GM21381 (cell line): ENCODE results near the gene ZNF438.

Experiments
- ATAC-seq: cut with Tn5 transposase; IDR thresholded peaks from one replicate; pipeline ENCODE4 v1.9.1; 2021; ENCODE audit warnings: mild to moderate bottlenecking, moderate library complexity; ENCODE audit not compliant: unreplicated experiment

The ZNF438 gene

DNA sequence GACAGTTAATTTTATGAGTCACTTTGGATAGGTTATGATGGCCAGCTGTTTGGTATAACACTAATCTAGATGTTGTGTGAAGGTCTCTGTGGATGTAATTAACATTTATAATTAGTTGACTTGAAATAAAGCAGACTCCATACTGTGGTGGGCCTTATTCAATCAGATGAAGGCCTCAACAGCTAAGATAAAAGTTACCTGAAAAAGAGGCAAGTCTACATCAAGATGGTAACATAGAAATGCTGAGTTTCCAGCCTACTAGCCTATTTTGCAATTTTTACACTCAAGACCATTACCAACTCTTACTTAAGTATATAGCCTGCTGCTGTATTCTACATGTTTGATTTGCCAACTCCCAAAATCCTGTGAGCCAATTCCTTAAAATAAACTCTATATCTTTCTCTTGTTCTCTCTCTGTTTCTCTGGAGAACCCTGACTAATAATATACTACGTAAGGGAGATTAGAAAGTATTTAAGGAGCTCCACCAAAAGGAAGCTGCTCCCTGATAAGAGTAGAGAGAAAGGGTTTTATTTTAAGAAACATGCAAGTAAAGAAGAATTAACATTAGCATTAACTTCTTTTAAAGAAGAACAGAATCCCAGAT is 42.7 kb downstream of the ZNF438 start:
- no peak for ATAC-seq

GRCh38 chr10:30987463-30987862 is 44.2 kb downstream of the ZNF438 start:
- no peak for ATAC-seq

DNA sequence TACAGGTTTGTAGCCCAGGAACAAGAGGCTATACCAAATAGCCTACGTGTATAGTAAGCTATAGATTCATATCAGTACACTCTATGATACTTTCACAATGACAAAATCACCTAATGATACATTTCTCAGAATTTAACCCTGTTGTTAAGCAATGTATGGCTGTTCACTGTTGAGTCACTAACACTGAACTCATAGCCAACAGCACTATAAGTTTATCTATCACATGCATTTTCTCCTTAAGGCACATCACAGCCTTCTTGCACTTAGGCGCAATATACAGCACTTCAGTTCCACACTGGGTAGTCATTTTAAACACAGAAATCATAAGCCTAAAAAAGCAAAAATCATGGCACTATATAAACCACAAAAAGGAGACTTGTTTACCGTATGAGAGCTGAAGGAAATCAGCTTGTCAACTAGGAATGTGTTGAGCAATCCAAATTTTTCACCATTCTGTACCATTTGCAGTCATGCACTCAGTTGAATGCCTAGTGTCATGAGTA is 45.6 kb downstream of the ZNF438 start:
- ATAC-seq: no peak

DNA sequence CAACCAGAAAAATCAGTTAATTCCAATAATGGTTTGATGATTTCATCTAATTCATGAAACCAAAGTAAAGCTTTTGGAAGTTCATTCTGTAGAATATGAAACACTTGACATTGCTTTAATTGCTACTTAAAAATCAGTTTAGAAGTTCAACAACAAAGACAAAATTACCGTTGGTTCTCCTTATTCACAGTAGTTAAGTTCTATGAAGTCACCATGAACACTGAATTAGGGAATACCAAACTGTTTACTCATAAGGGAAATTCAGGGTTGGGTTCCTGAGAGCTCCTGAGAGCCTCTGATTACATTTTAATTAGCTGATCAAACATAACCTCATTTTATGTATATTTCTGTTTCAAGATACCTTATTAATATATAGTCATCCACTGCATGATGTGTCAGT is 46.2 kb downstream of the ZNF438 start:
- no peak for ATAC-seq

- ATAC-seq: no peak
Measured at GRCh38 chr10:30984563-30985328, 46.9 kb downstream of the ZNF438 start.

DNA sequence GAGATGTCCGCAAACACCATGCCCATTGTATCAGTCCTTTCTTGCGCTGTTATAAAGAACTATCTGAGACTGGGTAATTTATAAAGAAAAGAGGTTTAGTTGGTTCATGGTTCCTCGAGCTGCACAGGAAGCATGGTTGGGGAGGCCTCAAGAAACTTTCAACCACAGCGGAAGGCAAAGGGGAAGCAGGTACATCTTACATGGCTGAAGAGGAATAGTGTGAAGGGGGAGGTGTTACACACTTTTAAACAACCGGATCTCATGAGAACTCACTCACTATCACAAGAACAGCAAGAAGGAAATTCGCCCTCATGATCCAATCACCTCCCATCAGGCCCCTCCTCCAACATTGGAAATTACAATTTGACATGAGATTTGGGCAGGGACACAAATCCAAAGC is 48.5 kb downstream of the ZNF438 start:
- peak; percentile 62 for ATAC-seq

DNA sequence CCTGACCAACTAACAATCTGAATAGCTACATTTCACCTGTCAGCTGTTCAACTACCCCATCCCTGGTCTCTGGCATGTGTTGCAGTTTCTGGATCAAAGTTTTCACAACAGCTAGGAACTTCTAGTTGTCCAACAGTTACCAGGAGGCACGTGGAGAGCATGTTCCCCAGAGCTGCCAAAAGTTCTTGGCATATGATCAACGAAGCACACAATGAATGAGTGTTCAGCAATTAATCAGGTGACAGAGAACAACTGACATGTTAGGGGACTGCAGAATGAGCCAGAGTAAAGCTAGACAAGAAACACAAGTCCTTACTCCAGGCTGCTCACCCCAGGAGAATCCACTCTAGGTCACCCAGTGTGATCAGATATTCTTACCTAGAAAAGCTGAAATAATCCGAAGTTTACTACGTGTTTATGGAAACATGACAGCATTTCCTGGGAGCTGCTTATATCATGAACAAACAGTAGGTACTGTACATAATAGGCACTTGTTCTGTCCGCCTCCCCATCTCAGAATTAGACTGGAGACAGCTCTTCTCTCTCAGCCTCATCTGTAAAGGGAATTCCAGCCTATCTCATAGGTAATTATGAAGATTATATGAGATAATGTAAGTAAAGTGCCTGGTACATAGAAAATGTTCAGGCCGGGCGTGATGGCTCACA is 50.6 kb downstream of the ZNF438 start:
- no peak for ATAC-seq

- no peak for ATAC-seq
Measured at GRCh38 chr10:30979956-30980355, 51.7 kb downstream of the ZNF438 start.

GRCh38 chr10:30978843-30979242 is 52.8 kb downstream of the ZNF438 start:
- ATAC-seq: no peak

DNA sequence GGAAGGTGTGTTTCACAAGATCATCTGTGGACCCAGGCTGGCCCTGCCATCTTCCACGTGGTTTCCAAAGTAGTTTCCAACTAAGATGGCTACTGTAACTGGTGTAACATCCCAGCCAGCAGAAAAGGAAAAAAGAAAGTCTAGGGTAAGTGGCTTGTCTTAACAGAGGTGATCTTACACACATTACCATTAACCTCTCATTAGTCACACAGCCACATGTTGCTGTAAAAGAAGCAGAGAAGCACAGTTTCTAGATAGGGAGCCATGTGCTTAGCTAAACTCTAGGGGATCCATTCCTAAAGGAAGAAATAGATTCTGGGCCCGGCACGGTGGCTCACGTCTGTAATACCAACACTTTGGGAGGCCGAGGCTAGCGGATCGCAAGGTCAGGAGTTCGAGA is 54.3 kb downstream of the ZNF438 start:
- no peak for ATAC-seq

GRCh38 chr10:30974773-30975415 is 56.8 kb downstream of the ZNF438 start:
- no peak for ATAC-seq

- no peak for ATAC-seq
Measured at GRCh38 chr10:30974355-30974754, 57.3 kb downstream of the ZNF438 start.

DNA sequence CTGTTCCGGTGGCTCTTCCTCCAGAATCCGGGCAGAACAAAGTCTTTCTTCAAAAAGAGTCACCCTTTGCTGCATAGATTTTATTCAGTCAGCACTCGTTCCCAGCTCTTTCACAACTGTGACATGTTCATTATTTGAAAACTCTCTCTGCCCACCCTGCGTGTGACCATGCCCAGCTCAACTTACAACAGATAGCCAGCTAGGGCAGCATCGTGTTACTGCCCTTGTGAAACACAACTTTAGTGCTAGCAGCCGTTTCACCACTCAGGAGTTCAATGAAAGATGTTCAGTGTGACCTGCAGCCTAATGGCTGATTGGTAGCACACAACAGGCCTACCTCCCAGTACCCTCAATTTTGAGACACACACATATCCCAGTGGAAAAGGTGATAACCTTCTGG is 57.9 kb downstream of the ZNF438 start:
- ATAC-seq: no peak

DNA sequence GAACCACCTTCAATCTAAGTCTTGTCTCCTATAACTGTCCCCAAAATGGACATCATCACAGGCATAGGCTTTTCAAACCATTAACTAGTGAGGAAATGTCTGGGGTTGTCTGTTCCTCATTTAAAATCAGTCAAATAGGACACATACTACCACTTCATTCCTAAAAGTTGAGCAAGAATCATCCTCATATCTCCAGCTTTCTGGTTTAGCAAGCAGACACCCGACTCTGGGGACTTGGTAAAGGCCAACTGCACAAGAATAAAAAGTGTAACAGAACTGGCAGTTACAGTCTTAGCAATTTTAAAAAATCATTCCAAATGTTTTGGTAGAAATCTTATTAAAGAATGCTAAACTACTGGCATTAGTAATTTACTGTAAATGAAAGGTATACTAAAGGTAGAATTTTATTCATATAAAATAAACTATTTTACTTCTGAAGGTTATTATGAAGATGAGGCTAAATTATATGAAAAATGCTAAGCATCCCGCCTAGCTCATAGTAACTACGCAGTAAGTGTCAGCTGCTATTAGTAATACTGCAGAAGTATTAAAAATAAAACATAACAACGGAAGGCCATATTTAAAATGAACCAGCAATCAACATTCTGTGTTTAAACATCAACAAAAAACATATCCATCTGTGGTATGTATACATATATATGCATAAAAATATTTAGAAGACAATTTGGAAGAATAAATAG is 60.8 kb downstream of the ZNF438 start:
- ATAC-seq: no peak

GRCh38 chr10:30968711-30969110 is 63.0 kb downstream of the ZNF438 start:
- ATAC-seq: no peak

GRCh38 chr10:30967650-30968410 is 63.8 kb downstream of the ZNF438 start:
- ATAC-seq: no peak

DNA sequence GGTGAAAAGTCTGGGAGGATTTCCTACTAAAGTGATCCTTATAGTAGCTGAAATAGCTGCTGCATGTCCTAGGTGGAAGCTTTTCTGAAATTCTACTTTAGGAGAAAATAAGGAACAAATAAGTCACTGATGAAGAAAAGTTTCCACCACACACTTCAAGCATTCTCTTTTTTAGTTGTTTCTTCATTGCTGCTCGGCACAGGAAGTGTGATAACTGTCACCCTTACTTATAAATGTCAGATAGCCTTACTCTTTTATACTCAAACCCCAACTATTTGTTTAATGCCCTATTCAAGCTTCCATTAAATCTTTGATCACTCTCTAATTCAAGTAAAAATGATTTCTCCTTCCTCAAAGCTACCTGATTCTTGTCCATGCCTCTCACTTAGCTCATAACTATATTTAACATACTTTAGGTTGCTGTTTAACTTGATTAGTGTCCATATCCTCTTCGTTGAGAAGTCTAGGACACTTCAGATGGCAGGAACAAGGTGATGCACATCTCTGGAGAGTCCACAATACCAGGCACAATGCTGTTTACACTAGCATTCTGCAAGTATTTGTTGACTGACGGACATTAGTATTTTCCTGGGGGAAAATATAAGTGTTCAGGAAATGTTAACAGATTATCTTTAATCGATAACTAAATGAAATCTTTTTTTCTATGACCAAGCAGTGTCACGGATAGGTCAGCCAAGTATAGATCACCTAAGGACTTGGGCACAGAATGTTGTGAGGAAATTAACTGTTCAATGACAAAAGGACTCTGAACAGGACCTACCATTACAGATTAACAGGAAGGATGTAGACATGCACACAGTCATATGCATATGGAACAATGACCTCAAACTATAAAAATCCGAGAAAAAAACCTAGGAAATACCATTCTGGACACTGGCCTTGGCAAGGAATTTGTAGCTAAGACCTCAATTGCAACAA is 67.4 kb downstream of the ZNF438 start:
- ATAC-seq: no peak

DNA sequence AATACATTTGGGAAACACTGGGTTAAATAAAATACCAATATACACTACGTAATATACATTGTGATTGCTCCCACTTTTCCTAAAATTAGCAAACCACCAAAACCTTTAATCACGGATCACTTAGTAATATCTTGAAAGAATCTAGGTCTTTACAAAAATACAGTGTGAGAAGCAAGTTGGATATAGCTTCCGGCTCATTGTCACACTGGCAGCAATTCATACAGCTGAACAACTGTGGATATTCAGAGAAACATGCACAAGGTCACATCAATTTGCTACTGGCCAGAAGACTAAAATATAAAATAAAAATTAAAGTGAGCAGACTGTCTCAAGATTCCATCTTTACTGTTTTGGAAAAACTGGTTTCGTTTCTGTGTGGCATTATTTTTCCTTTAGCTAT is 69.1 kb downstream of the ZNF438 start:
- ATAC-seq: no peak

- ATAC-seq: no peak
Measured at GRCh38 chr10:30959836-30960210, 71.8 kb downstream of the ZNF438 start.
